ENCODE results near the gene DENND1A. TPM values are rescaled to one million over a fixed set of nuclear protein-coding genes. Genes with fewer than 3 reads are reported as not detected.
"Not testable (repeated sequence)": the region's sequence is repeated elsewhere in the genome, so short reads cannot be mapped to it uniquely, and the experiment has no call there.

The DENND1A gene
- total and polyA plus RNA-seq, 11 donors = 9.8 to 24.0 (median 14.7) TPM

DNA sequence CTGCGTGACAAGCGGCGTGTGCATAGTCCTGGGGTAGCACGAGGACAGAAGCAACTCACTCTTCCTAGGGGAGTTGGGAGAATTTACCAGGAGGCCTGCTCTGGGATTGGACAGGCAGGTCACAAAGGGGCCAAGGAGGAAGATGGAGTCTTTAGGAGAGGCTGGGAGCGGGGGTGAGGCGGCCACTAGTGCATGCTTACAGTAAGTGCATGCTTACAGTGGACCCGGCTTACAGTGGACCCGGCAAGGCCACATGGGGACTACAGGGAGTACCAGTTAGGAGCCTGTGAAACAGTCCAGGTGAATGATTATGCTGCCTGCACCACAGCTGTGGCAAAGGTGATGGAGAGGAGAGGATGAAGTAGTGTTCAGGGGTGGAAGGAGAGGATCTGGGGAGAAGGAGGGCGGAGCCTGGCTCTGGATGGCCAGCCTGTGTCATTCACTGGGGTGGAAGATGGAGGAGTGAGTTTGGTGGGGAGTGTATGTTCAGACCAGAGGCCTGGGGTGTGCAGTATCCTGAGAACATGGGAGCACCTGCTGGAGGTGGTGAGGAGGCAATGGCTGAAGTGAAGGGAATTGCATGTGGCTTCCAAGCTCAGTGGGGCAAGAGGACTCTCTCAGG lies 495.2 kb downstream of the DENND1A start:
- 89 to 95% (median 92%) methylated on average over 9 of the region's 9 CpGs for WGBS, 4 donors
- H3K27ac ChIP-seq = no peak overlapping the region
- H3K36me3 ChIP-seq = peaks cover 0 to 70% (median 36%) of the 10 kb centered on the region in 9 donors
- no peaks in the 10 kb centered on the region for H3K4me1 ChIP-seq
- TF ChIP-seq POLR2A (IDR thresholded peaks at IDR 0.05) = no peak
- H3K27me3 ChIP-seq = no peaks in the 10 kb centered on the region
- H3K4me3 ChIP-seq = no peak overlapping the region
- no peak for DNase-seq
- intact Hi-C loops (cut with DNase I) = no loop called here
- ATAC-seq = peak in 1 of 4 donors; percentile 36
- H3K9me3 ChIP-seq = peaks cover 0 to 9% (median 0%) of the 10 kb centered on the region in 12 donors

DNA sequence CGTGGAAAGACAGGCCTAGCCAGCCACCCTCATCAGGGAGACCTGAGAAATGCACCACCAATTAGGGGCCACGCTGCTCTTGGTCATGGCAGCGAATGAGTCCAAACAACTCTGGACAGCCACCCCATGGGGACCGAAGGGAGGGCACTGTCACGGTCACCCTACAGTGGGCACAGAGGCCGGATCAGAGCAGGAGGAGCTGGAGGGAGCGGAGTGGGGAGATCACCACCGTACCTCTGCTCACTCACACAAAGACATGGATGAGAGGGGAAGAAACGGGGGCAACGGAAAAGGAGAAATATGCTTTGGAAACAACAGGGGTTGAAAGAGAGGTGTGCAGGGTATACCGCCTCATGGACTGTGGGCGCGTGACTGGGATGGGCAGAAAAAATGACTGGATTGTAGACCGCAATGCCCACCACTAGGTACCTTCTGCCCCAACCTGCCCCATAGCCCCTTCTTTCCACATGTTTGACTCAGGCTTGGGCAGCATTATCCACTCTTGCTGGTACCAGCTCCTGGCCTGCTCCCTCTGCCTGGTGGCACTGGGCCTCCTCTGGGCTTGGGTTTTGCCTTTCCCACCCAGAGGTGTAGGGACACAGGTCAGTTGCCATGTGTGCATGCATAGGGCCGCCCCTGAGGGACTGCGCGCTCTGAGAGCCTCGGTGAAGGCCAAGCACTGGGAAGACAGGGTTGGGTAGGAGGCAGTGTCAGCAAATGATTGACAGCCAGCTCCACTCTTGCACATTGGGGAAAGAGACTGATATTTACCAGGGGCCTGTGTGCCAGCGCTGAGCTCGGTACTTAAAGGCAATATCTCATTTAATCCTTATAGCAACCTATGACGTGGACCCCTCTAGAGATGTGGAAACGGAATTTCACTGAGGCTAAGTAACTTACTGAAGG lies 497.3 kb downstream of the DENND1A start:
- ATAC-seq (no peak), DNase-seq (no peak)
- no peak for TF ChIP-seq POLR2A (IDR thresholded peaks at IDR 0.05)
- TF ChIP-seq, protein P1, sequence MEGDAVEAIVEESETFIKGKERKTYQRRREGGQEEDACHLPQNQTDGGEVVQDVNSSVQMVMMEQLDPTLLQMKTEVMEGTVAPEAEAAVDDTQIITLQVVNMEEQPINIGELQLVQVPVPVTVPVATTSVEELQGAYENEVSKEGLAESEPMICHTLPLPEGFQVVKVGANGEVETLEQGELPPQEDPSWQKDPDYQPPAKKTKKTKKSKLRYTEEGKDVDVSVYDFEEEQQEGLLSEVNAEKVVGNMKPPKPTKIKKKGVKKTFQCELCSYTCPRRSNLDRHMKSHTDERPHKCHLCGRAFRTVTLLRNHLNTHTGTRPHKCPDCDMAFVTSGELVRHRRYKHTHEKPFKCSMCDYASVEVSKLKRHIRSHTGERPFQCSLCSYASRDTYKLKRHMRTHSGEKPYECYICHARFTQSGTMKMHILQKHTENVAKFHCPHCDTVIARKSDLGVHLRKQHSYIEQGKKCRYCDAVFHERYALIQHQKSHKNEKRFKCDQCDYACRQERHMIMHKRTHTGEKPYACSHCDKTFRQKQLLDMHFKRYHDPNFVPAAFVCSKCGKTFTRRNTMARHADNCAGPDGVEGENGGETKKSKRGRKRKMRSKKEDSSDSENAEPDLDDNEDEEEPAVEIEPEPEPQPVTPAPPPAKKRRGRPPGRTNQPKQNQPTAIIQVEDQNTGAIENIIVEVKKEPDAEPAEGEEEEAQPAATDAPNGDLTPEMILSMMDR (IDR thresholded peaks at IDR 0.05) = no peak
- H3K27me3 ChIP-seq = no peaks in the 10 kb centered on the region
- no peaks in the 10 kb centered on the region for H3K4me1 ChIP-seq
- H3K9me3 ChIP-seq = peaks cover 0 to 21% (median 0%) of the 10 kb centered on the region in 12 donors
- no peak overlapping the region for H3K27ac ChIP-seq
- peaks cover 0 to 52% (median 14%) of the 10 kb centered on the region in 9 donors for H3K36me3 ChIP-seq
- intact Hi-C loops (cut with DNase I) = no loop called here
- no peak overlapping the region for H3K4me3 ChIP-seq
- WGBS, 4 donors = 97 to 99% (median 98%) methylated on average over 21 to 22 of the region's 22 CpGs

DNA sequence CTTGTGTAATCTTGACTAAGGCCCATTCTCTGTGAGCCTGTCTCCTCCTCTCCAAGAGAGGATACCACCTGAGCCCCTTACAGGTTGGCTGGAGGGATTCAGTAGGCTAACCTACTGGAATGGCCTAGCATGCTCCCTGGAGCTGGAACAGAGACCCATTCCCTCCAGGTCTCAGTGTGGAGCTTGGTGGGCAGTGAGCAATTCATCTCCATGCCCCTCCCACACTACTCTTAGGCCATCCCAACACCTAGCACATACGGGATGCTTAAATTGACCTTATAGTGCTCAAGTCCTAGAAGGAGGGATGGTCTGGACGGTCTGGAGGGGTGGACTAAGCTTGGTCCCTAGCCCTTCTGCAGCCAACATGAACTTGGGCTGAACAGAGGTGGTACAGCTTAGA lies 498.3 kb downstream of the DENND1A start:
- ATAC-seq (peak in 1 of 4 donors; percentile 27), DNase-seq (no peak)
- no peaks in the 10 kb centered on the region for H3K27me3 ChIP-seq
- H3K4me1 ChIP-seq = no peaks in the 10 kb centered on the region
- peaks cover 0 to 21% (median 0%) of the 10 kb centered on the region in 12 donors for H3K9me3 ChIP-seq
- intact Hi-C loops (cut with DNase I) = no loop called here
- no peak overlapping the region for H3K27ac ChIP-seq
- WGBS, 4 donors = 89 to 99% (median 95%) methylated on average over 2 of the region's 2 CpGs
- peaks cover 0 to 42% (median 4%) of the 10 kb centered on the region in 9 donors for H3K36me3 ChIP-seq
- no peak for TF ChIP-seq POLR2A (IDR thresholded peaks at IDR 0.05)
- TF ChIP-seq, protein P1 (IDR thresholded peaks at IDR 0.05) = no peak
- H3K4me3 ChIP-seq = no peak overlapping the region

DNA sequence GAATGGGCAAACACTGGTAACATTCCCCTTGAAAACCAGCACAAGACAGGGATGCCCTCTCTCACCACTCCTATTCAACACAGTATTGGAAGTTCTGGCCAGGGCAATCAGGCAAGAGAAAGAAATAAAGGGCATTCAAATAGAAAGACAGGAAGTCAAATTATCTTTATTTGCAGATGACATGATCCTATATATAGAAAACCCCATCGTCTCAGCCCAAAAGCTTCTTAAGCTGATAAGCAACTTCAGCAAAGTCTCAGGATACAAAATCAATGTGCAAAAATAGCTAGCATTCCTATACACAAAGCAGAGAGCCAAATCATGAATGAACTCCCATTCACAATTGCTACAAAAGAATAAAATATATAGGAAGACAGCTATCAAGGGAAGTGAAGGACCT lies 501.5 kb downstream of the DENND1A start:
- ATAC-seq; H3K27me3 ChIP-seq; H3K4me3 ChIP-seq; intact Hi-C loops (cut with DNase I); DNase-seq; H3K4me1 ChIP-seq; H3K27ac ChIP-seq: not testable (repeated sequence)
- peaks cover 0 to 27% (median 1%) of the 10 kb centered on the region in 9 donors for H3K36me3 ChIP-seq
- H3K9me3 ChIP-seq = peaks cover 0 to 21% (median 0%) of the 10 kb centered on the region in 12 donors
- WGBS, 4 donors = 17 to 29% (median 22%) methylated on average over 1 of the region's 1 CpG

DNA sequence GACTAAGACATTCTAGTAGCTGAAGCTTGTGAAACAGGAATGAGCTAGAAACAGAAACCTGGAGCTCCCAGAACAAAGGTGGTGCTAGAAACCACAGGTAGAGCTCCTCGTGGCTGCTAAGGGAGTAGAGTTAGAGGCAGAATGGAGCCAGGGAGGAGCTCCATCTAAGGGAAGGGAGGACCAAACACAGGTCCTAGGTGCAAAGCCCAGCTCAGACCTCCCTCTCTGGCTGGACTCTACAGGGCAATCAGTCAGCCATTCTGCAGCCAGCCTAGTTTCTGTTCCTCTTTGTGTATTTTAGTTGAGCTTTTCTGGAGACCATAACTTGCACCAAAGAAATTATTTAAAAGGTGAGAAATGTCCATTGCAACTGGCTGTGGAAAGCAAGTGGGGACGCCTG lies 503.5 kb downstream of the DENND1A start:
- intact Hi-C loops (cut with DNase I) = no loop called here
- 91 to 93% (median 92%) methylated on average over 2 of the region's 2 CpGs for WGBS, 4 donors
- no peak for DNase-seq

More for the DNA sequence above, 503.5 kb downstream of the DENND1A start:
- peaks cover 0 to 18% (median 0%) of the 10 kb centered on the region in 9 donors for H3K36me3 ChIP-seq
- ATAC-seq = no peak
- H3K4me3 ChIP-seq = no peak overlapping the region
- TF ChIP-seq POLR2A (IDR thresholded peaks at IDR 0.05) = no peak
- TF ChIP-seq, protein P1 (IDR thresholded peaks at IDR 0.05) = no peak
- no peaks in the 10 kb centered on the region for H3K27me3 ChIP-seq
- no peaks in the 10 kb centered on the region for H3K4me1 ChIP-seq
- peaks cover 0 to 21% (median 0%) of the 10 kb centered on the region in 12 donors for H3K9me3 ChIP-seq
- H3K27ac ChIP-seq = no peak overlapping the region

Measured in heart left ventricle (tissue), 16 donors.